GM13976 (cell line): ENCODE results near the gene MBOAT7.
"Not testable (repeated sequence)": the region's sequence is repeated elsewhere in the genome, so short reads cannot be mapped to it uniquely, and the experiment has no call there.

ENCODE experiments used
- DNase-seq: peaks from one replicate; pipeline ENCODE4 v3.0.0; 2012; ENCODE audit warnings: low spot score
- in situ Hi-C: fragments of 300-500 bp; cut with MboI; formaldehyde crosslinking; loops from one replicate; pipeline ENCODE4 v1.12.0; 2022; ENCODE audit warnings: low sequenced_read_pairs, mixed read lengths, inconsistent platforms; ENCODE audit not compliant: unreplicated experiment
- TF ChIP-seq, protein P1 (sequence below): IDR thresholded peaks from 2 replicates; pipeline ENCODE4 v1.5.1; 2012; ENCODE audit warnings: borderline replicate concordance, mild to moderate bottlenecking; ENCODE audit not compliant: insufficient read depth; ENCODE audit errors: extremely low read depth, missing control alignments, control extremely low read depth

The MBOAT7 gene, protein sequence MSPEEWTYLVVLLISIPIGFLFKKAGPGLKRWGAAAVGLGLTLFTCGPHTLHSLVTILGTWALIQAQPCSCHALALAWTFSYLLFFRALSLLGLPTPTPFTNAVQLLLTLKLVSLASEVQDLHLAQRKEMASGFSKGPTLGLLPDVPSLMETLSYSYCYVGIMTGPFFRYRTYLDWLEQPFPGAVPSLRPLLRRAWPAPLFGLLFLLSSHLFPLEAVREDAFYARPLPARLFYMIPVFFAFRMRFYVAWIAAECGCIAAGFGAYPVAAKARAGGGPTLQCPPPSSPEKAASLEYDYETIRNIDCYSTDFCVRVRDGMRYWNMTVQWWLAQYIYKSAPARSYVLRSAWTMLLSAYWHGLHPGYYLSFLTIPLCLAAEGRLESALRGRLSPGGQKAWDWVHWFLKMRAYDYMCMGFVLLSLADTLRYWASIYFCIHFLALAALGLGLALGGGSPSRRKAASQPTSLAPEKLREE

DNA sequence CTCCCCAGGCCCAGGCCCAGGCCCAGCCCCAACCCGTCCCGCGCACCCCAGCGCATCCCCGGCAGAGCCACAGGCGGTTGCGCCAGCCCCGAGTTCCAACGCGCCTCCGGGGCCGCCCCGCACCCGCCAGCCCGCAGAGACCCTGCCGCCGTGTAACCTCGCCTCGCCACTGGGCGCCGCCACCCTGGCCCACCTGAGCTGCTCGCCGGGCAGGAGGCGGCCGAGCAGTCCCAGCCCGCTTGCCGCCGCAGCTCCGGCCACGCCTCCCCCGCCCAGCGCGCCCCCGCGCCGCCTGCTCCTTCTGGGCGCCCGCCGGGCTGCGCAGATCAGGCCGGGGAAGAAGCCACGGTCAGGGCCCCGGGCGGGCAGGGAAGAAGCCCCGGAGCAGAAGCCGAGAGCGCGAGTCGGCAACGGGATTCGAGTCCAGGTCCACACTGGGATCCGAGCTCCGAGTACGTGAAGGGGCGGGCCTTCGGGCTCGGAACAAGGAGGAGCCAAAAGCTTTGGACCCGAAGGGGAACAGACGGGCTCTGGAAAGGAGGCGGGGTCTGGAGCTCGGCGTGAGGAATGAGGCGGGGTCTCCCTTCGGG lies at the start of gene MBOAT7:
Gene MBOAT7, minus strand, starts transcription at position 436 of the 590 bp plus-strand sequence. CDS start 1,072 bp downstream, outside the sequence.
- peak; percentile 84 for DNase-seq
- TF ChIP-seq, protein P1, sequence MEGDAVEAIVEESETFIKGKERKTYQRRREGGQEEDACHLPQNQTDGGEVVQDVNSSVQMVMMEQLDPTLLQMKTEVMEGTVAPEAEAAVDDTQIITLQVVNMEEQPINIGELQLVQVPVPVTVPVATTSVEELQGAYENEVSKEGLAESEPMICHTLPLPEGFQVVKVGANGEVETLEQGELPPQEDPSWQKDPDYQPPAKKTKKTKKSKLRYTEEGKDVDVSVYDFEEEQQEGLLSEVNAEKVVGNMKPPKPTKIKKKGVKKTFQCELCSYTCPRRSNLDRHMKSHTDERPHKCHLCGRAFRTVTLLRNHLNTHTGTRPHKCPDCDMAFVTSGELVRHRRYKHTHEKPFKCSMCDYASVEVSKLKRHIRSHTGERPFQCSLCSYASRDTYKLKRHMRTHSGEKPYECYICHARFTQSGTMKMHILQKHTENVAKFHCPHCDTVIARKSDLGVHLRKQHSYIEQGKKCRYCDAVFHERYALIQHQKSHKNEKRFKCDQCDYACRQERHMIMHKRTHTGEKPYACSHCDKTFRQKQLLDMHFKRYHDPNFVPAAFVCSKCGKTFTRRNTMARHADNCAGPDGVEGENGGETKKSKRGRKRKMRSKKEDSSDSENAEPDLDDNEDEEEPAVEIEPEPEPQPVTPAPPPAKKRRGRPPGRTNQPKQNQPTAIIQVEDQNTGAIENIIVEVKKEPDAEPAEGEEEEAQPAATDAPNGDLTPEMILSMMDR = peak; percentile 50
- in situ Hi-C loops = no loop called here

DNA sequence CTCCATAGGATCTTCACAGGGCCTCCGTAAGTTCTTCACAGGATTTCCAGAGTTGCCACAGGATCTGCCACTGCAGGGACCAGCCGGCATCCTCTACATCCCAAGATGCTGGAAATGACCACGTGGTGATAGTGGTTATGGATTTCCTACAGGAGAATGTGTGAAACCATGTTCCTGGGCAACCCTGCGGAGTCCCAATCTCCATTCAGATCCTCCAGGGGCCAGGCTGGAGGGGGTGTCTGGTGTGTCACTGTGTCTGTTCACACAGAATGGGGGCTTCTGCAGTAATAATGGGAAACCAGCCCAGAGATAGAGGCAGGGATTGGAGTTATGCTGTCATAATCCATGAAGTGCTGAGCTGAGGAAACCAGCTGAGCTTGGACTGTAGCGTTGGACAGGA lies 44.6 kb upstream of the MBOAT7 start:
- TF ChIP-seq, protein P1 = no peak
- no peak for DNase-seq
- in situ Hi-C loops = loop anchor here (10.0 kb wide), 1 partner anchor 69 kb away; no protein-coding TSS in a partner anchor

DNA sequence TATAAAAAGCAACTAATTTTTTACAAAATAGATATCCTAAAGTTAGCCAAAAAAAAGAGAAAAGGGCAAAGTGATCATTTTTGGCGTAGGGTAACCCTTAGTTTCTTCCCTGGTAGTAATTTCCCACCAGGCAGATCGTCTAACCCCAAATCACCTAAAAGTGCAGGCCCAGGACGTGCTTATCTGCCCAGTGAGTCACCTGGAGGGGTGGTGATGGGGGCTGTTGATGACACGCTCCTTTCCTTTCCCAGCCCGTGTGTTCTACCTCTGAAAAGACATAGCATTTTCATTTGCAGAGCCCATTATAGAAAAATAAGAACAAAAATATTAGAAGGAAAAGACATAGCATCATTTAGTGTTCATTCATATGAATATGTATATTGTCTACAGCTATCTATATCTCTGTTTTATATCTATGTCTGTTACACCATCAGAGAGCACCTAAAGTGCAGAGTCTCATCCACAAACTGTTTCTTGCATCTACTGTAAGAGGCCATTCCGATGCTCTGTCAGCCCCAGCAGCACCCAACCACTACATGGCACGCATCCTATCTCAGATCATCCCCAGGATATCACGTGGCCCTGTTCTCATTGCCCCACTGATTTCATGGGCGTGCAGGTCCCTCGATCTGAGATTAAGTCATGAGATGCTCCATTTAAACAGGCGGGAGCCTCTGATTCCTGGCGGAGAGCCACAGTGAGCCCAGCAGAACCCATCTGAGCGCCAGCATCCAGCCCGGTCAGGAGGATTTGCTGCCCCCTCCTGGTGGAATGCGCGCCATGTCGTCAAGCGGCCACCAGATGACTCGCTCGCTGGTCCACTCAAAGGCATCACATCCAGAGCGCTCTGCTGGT lies 41.9 kb upstream of the MBOAT7 start:
- DNase-seq = peak; percentile 84
- TF ChIP-seq, protein P1 = peak; percentile 95
- in situ Hi-C loops = loop anchor here (10.0 kb wide), 1 partner anchor 67 kb away; no protein-coding TSS in a partner anchor

DNA sequence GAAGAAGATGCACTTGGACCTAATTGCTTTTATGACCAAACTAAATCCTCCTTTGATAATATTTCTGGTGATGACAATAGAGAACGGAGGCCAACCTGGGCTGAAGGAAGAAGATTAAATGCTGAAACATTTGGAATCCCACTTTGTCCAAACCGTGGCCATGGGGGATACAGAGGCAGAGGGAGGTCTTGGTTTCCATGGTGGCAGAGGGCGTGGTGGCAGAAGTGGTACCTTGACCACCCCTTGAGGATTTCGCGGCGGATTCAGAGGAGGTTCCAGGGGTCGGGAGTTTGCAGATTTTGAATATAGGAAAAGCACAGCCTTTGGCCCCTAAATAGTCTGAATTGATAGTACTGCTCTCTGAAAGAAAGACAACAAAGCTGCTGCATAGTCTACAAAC lies 40.7 kb upstream of the MBOAT7 start:
- no peak for DNase-seq
- in situ Hi-C loops = loop anchor here (10.0 kb wide), 1 partner anchor 65 kb away; no protein-coding TSS in a partner anchor
- TF ChIP-seq, protein P1 = no peak

DNA sequence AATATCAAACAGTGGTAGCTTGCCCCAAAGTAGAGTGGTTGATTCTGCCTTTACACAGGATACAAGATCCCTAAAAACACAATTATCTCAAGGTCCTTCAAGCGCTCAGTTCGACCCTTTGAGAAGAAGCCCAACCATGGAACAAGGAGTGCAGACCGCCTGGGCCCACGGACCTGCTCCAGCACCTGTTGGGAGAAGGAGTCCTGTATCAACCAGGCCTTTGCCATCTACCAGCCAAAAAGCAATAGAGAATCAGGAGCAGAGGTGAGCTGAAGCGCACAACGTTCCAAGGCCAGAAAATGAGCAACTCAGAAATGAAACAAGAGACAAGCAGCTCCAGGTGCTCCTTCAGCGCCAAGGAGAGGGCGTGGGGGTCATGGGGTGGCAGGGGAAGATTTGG lies 39.8 kb upstream of the MBOAT7 start:
- in situ Hi-C loops = no loop called here
- DNase-seq = no peak
- TF ChIP-seq, protein P1 = no peak

DNA sequence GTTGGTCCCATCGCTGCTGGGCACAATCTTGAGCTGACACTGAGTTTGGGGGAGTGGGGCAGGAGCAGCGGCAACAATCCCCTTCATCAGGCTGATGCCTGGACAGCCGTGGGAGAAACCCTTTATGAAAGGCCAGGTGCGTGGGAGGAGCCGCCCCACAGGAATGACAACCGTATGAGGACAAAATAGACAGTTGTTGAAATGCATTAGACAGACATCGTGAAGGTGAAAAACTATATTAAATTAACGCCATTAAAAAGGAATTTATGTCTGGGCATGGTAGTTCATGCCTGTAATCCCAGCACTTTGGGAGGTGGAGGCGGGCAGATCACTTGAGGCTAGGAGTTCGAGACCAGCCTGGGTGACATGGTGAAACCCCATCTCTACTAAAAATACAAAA lies 35.2 kb upstream of the MBOAT7 start:
- in situ Hi-C loops, DNase-seq: not testable (repeated sequence)

DNA sequence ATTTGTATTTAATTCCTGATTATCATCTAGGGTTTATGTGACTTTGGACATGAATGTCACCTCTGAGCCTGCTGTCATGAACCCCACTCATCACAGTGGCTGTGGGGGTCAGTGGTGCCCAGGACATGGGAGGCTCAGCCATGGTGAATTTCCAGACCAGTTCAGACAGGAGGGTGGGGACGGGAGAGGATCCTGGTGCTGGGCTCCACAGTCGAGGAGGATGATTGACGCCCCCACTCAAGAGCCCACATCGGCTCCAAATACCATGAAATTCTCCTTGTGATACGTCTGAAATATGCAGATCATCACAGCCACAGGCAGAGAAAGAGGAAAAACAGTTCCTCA lies 34.5 kb upstream of the MBOAT7 start:
- in situ Hi-C loops, DNase-seq: not testable (repeated sequence)

DNA sequence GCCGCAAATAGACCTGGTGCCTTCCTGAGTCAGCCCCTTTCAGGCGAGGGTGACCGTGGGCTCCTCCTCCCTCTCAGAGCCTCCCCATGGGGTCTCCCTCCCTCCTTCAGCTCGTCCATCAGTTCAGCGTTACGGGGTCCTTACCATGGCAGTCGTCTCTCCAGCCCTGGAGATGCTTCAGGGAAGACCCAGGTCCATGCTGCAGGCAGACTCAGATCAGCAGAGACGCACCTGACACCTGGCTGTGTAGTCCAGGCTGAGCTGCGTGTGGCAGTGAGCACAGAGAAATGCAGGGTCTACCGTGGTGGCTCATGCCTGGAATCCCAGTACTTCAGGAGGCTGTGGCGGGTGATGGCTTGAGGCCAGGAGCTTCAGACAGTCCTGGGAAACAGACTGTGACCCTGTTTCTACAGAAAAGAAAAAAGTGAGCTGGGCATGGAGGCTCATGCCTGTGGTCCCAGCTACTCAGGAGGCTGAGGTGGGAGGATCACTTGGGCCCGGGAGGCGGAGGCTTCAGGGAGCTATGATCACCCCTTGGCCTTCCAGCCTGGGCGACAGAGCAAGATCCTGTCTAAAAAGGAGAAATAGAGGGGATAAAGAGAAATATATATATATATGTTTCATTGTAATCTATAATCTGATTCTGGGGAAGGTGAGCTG lies 34.0 kb upstream of the MBOAT7 start:
- DNase-seq, in situ Hi-C loops: not testable (repeated sequence)

DNA sequence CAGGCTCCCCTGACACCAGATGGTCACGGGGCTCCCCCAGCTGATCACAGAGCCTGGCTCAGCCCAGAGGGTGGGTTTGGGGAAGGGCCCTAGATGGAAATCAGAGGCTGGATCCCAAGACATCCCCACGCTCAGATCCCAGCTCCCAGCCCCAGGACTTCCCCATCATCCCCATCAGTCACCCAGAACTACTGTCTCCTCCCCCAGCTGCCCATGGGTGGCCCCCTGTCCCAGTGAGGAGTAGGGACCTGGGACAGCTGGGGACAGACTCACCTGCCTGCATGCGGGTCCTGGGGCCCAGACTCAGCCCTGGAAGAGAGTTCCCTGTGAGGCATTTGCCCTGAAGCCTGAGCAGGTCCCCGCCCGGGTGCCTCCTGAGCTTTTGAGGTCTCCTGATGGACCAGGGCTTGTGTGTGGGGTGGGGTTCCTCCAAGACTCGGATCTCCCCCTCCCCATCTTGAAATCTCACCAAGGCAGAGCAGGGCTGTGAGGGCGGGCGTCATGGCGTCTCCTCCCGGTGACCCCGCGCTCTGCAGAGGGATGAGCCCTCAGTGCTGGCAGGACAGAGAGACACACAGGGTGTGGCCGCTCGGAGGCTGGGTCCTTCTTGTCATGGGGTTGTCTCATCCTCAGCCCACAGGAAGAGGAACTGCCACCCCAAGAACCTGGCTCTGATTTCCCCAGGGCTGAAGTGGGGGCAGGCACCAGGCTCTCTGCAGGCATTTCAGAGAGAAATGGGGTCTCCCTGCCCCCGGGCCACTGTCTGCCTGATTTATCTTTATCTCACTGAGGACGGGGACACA lies 33.3 kb upstream of the MBOAT7 start, which contains the start of gene LILRB3:
Gene LILRB3, minus strand, starts transcription at position 534 of the 803 bp plus-strand sequence. Its CDS starts 31 bp downstream, at position 503.
- in situ Hi-C loops, DNase-seq: not testable (repeated sequence)
